Ovary (tissue), 3 donors: ENCODE results near the gene ADCY1.

ENCODE experiments used
- CTCF ChIP-seq, 3 donors: fragments of 450-650 bp in 2 of 3; fragments of 200-600 bp in 1 of 3; IDR thresholded peaks; one replicate each; pipeline versions ENCODE4 v1.5.1 to v1.8.0; 2016 to 2022; ENCODE audit warnings: antibody characterized with exemption in 3 of 3, mild to moderate bottlenecking in 1 of 3
- EP300 ChIP-seq: sonication (generic); formaldehyde crosslinking; IDR thresholded peaks from one replicate; pipeline ENCODE4 v1.6.1; 2017; ENCODE audit warnings: antibody characterized with exemption
- donor health status: DM: no; HTN: no; CAD: no.

- no peak for TF ChIP-seq CTCF (IDR thresholded peaks at IDR 0.05)
- TF ChIP-seq EP300: no peak
Measured at GRCh38 chr7:45626441-45627430, 52.6 kb downstream of the ADCY1 start.
